AG09309 (cell line): ENCODE measurements around the gene C3orf22.

Experiments used
- DNase-seq: peaks from one replicate; pipeline ENCODE4 v3.0.0-alpha.2; 2010; ENCODE audit warnings: low read depth
- H3K4me3 ChIP-seq: 2 replicates; pipeline ENCODE4 v1.5.1; 2011; ENCODE audit warnings: mild to moderate bottlenecking, low read depth, low read length, moderate library complexity; ENCODE audit not compliant: control insufficient read depth
- TF ChIP-seq, protein P1 (sequence below): IDR thresholded peaks from 2 replicates; pipeline ENCODE4 v1.5.1; 2011; ENCODE audit warnings: mild to moderate bottlenecking, low read depth, low read length, inconsistent platforms; ENCODE audit not compliant: insufficient read depth, control insufficient read depth; ENCODE audit errors: missing control alignments

Gene C3orf22

DNA sequence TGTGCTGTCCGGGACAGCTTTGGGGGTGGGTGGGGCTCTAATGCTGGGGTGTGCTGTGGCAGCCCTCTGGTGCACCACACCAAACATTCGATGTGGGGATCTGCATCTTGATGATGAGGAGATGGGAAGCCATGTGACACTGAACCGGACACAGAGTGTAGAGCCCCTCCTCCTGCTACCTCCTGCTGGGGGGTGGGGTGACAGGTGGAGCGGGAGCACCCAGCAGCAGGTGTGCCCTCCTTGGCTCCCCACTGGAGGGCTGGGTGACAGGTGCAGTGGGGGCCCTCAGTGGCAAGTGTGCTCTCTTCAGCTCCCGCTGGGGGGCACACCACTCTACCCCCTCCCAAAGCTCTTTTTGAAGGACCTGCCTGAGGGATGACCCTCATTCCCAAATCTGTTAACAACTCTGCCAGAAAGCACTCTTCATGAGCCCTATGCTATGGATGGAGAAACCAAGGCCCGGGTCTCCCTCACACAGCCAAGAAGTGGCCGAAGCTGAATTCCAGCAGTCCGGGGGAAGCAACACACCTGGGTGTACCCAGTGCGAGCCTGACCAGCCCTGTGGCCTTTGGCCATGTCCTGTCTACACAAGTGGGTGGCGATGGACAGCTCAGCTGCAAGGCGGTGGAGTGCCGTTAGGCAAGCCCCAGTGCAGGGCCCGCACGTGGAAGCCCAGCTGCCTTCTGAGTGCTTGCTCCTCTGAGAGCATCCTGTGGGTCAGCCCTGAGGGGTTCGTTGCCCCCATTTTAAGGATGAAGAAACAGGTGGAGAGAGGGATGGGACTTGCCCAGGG, 40.5 kb downstream of the C3orf22 start:
- H3K4me3 ChIP-seq = no peak overlapping the region
- TF ChIP-seq, protein P1, sequence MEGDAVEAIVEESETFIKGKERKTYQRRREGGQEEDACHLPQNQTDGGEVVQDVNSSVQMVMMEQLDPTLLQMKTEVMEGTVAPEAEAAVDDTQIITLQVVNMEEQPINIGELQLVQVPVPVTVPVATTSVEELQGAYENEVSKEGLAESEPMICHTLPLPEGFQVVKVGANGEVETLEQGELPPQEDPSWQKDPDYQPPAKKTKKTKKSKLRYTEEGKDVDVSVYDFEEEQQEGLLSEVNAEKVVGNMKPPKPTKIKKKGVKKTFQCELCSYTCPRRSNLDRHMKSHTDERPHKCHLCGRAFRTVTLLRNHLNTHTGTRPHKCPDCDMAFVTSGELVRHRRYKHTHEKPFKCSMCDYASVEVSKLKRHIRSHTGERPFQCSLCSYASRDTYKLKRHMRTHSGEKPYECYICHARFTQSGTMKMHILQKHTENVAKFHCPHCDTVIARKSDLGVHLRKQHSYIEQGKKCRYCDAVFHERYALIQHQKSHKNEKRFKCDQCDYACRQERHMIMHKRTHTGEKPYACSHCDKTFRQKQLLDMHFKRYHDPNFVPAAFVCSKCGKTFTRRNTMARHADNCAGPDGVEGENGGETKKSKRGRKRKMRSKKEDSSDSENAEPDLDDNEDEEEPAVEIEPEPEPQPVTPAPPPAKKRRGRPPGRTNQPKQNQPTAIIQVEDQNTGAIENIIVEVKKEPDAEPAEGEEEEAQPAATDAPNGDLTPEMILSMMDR = no peak

GRCh38 chr3:126517291-126517951, 41.3 kb downstream of the C3orf22 start, which contains the start of gene UROC1:
Gene UROC1, minus strand, starts transcription at chr3:126517773. Its CDS starts 54 bp downstream, at chr3:126517719.
- no peak for DNase-seq
- TF ChIP-seq, protein P1 = no peak
- H3K4me3 ChIP-seq = no peak within 1 kb of the TSS

More for the DNA sequence above, 40.5 kb downstream of the C3orf22 start:
- no peak for DNase-seq

DNA sequence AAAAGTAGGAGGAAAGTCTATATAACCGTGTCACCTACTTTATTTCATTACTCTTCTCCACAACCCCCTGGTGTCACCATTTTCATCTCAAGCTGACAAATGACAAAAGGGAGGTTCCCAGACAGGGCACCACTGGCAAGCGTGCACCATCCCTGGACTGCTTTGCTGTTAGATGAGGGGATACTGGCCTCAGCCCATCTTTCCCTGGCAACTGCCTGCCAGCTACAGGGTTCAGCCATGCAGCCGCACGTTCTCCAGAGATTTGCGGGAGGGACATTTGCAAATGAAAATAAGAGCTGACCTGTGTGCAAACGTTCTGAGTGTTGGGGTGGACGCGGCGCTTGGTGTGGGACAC, 41.8 kb downstream of the C3orf22 start:
- no peak for DNase-seq
- no peak overlapping the region for H3K4me3 ChIP-seq
- TF ChIP-seq, protein P1 = no peak

DNA sequence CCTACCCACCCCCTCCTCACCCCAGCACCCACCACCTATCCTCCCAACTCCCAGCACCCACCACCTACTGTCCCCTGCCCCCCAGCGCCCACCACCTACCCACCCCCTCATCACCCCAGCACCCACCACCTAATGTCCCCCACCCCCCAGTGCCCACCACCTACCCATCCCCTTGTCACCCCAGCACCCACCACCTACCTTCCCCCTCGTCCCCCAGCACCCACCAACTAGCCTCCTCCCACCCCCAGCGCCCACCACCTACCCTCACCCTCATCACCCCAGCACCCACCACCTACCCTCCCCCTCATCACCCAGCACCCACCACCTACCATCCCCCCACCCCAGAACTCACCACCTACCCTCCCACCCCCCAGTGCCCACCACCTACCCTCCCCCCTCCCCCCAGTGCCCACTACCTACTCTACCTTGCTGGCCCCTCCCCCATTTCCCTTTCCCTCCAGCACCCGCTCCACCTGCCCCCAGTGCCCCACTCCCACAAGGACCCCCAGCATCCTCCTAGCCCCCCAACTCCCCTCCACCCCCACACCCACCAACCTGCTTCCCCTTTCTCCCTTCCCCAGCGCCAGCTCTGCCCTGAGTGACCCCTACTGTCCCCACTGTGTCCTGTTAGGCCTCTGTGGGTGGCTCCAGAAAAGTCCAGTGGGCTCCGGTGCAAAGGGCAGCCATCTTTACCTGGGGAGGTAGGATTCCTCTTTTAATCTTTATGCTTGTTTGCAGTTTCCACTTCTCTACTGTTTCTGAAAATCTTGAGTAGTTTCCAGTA, 42.4 kb downstream of the C3orf22 start:
- H3K4me3 ChIP-seq = no peak overlapping the region
- TF ChIP-seq, protein P1 = no peak
- no peak for DNase-seq

DNA sequence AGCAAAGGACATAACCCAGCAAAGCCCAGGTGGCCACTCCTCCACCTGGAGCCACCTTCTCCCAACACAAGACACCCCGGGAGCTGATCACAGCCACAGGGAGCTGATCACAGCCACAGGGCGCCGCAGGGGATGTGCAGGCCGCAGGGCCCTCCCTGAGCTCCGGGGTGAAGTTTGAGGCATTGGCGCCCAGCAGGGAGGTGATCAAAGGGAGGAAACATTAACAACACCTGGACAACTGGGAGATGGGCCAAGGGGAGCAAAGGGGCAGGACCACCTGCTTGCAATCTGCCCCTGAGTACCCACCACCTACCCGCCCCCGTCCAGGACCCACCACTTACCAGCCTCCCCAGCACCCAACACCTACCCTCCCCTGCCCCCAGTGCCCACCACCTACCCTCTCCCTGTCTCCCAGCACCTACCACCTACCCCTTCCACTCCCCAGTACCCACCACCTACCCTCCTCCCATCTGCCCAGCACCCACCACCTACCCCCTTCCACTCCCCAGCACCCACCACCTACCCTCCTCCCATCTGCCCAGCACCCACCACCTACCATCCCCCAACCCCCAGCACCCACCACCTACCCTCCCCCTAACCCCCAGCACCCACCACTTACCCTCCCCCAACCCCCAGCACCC, 43.5 kb downstream of the C3orf22 start:
- DNase-seq = no peak
- TF ChIP-seq, protein P1 = no peak
- H3K4me3 ChIP-seq = no peak overlapping the region

- TF ChIP-seq, protein P1 = no peak
- H3K4me3 ChIP-seq = no peak overlapping the region
Measured at GRCh38 chr3:126514161-126514560, 44.6 kb downstream of the C3orf22 start.

More at GRCh38 chr3:126514161-126514560, 44.6 kb downstream of the C3orf22 start:
- DNase-seq = no peak
